HepG2 (cell line): ENCODE data around the gene FNDC7. TPM values are rescaled to one million over a fixed set of nuclear protein-coding genes. Genes with fewer than 3 reads are reported as not detected.

Source experiments
- AKAP8 ChIP-seq: sonication (generic); formaldehyde crosslinking; IDR thresholded peaks from 2 replicates; pipeline ENCODE4 v1.5.1; 2020; ENCODE audit warnings: mild to moderate bottlenecking, missing genetic modification reagents
- BRCA1 ChIP-seq: sonication (generic); formaldehyde crosslinking; IDR thresholded peaks from 2 replicates; pipeline ENCODE4 v1.4.0; 2020; ENCODE audit warnings: missing genetic modification reagents
- ELF3 ChIP-seq: IDR thresholded peaks from 2 replicates; pipeline ENCODE4 v1.6.1; 2016; ENCODE audit warnings: missing genetic modification reagents, missing compliant biosample characterization
- MLXIP ChIP-seq: sonication (generic); formaldehyde crosslinking; IDR thresholded peaks from 2 replicates; pipeline ENCODE4 v1.9.0; 2021; ENCODE audit warnings: missing genetic modification reagents, borderline replicate concordance
- NPAS2 ChIP-seq: sonication (generic); formaldehyde crosslinking; IDR thresholded peaks from 2 replicates; pipeline ENCODE4 v1.8.0; 2022; ENCODE audit warnings: mild to moderate bottlenecking, missing genetic modification reagents, borderline replicate concordance
- ONECUT2 ChIP-seq: sonication (generic); formaldehyde crosslinking; IDR thresholded peaks from 2 replicates; pipeline ENCODE4 v1.4.0; 2020; ENCODE audit warnings: missing genetic modification reagents
- PCBP1 ChIP-seq: fragments of 200-400 bp; formaldehyde crosslinking; IDR thresholded peaks from 2 replicates; pipeline ENCODE4 v1.6.1; 2017; ENCODE audit warnings: mild to moderate bottlenecking, low read depth, low read length, borderline replicate concordance
- PHF5A ChIP-seq: IDR thresholded peaks from one replicate; pipeline ENCODE4 v1.6.1; 2018; ENCODE audit warnings: low read depth, missing genetic modification reagents; ENCODE audit not compliant: unreplicated experiment
- RBM39 ChIP-seq: fragments of 200-400 bp; formaldehyde crosslinking; IDR thresholded peaks from one replicate; pipeline ENCODE4 v1.6.1; 2018; ENCODE audit warnings: antibody characterized with exemption, mild to moderate bottlenecking, low read depth, low read length; ENCODE audit not compliant: poor library complexity, severe bottlenecking
- TRAFD1 ChIP-seq: sonication (generic); formaldehyde crosslinking; IDR thresholded peaks from 2 replicates; pipeline ENCODE4 v1.5.1; 2020; ENCODE audit warnings: missing genetic modification reagents, mild to moderate bottlenecking, borderline replicate concordance
- ZNF660 ChIP-seq: sonication (generic); formaldehyde crosslinking; IDR thresholded peaks from 2 replicates; pipeline ENCODE4 v1.5.1; 2020; ENCODE audit warnings: mild to moderate bottlenecking, low read depth, missing genetic modification reagents, borderline replicate concordance
- ZNF850 ChIP-seq: sonication (generic); formaldehyde crosslinking; conservative IDR thresholded peaks from 2 replicates; pipeline ENCODE4 v1.9.0; 2021; ENCODE audit warnings: mild to moderate bottlenecking, missing genetic modification reagents
- polyA plus RNA-seq, 8 experiments: library from polyadenylated mRNA; depleted of rRNA in 3 of 8; stranded (reverse) in 7 of 8; unstranded in 1 of 8; fragments of >200 nt; fragmentation: Illumina TruSeq in 4 of 8; extraction: Trizol in 4 of 8; gene quantifications; 2 replicates each; pipeline versions ENCODE4 v1.2.1 to v1.2.3, GENCODE V29; 2011 to 2016; ENCODE audit warnings: low read depth in 4 of 8, missing spikeins in 1 of 8, mixed read lengths in 1 of 8; ENCODE audit not compliant: insufficient read depth in 1 of 8
- total RNA-seq, 5 experiments: library from RNA; depleted of rRNA; stranded (reverse); fragments of >200 nt; fragmentation: Illumina TruSeq; extraction: Trizol; gene quantifications; 2 replicates each; pipeline ENCODE4 v1.2.3, GENCODE V29; 2016; ENCODE audit warnings: low read depth in 1 of 5
- TF ChIP-seq, protein P1 (sequence below): sonication (generic); formaldehyde crosslinking; IDR thresholded peaks from 2 replicates; pipeline ENCODE4 v1.4.0; 2020; ENCODE audit warnings: missing genetic modification reagents
- TF ChIP-seq, protein P2 (sequence below): sonication (generic); formaldehyde crosslinking; IDR thresholded peaks from 2 replicates; pipeline ENCODE4 v1.5.0; 2020; ENCODE audit warnings: mild to moderate bottlenecking, missing genetic modification reagents
- TF ChIP-seq, protein P3 (sequence below): IDR thresholded peaks from 2 replicates; pipeline ENCODE4 v1.6.1; 2016; ENCODE audit warnings: missing compliant biosample characterization, missing genetic modification reagents, borderline replicate concordance

Gene FNDC7
- total and polyA plus RNA-seq, 2 of the 13 experiments (the other 11 are each of a cell fraction or from before 2014, with no cell fraction given) = 0.03 TPM; not detected in 1

DNA sequence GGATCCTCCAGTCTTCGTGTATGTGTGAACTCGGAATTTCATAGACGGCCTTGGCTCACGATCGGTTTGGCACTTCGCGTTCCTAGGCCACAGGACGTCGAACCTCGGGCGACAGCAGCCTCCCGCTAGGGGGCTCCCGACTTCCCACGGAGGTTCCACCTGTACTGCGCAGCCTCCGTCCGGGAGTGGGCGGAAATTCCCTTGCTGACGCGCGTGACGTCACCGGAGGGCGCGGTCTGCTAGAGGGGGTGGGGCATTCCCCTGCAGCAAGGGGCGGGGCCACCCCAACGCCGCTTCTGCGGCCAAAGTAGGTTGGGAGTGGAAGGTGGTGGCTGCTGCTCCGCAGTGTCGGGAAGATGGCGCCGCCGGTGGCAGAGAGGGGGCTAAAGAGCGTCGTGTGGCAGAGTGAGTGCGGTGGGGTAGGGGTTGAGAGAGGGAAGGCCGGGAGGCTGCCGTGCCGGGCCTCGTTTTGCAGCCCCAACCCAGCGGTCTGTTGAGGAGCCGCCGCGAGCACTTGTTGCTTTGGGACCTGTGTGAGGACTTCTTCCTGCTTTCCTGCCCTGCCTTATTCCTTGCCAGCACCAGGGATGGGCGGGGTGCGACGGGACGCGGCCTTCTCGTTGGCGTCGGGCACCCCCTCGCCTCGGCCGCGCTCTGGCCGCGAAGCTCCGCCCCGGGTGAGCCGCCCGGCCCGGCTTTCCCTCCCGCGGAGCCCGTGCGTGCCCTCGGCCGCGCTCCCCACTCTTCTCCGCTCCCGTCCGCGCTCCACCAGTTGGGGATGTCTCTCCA is 33.9 kb downstream of the FNDC7 start, which contains the start of gene STXBP3 (continued):
- TF ChIP-seq, protein P1, sequence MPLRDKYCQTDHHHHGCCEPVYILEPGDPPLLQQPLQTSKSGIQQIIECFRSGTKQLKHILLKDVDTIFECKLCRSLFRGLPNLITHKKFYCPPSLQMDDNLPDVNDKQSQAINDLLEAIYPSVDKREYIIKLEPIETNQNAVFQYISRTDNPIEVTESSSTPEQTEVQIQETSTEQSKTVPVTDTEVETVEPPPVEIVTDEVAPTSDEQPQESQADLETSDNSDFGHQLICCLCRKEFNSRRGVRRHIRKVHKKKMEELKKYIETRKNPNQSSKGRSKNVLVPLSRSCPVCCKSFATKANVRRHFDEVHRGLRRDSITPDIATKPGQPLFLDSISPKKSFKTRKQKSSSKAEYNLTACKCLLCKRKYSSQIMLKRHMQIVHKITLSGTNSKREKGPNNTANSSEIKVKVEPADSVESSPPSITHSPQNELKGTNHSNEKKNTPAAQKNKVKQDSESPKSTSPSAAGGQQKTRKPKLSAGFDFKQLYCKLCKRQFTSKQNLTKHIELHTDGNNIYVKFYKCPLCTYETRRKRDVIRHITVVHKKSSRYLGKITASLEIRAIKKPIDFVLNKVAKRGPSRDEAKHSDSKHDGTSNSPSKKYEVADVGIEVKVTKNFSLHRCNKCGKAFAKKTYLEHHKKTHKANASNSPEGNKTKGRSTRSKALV (CRISPR knock-in tag) = no peak
- peak; percentile 29 for TF ChIP-seq PHF5A (CRISPR knock-in tag)
- no peak for TF ChIP-seq ZNF660 (CRISPR knock-in tag)
- no peak for TF ChIP-seq RBM39
- peak; percentile 63 for TF ChIP-seq ELF3 (CRISPR knock-in tag)
- no peak for TF ChIP-seq PCBP1
- TF ChIP-seq, protein P2, sequence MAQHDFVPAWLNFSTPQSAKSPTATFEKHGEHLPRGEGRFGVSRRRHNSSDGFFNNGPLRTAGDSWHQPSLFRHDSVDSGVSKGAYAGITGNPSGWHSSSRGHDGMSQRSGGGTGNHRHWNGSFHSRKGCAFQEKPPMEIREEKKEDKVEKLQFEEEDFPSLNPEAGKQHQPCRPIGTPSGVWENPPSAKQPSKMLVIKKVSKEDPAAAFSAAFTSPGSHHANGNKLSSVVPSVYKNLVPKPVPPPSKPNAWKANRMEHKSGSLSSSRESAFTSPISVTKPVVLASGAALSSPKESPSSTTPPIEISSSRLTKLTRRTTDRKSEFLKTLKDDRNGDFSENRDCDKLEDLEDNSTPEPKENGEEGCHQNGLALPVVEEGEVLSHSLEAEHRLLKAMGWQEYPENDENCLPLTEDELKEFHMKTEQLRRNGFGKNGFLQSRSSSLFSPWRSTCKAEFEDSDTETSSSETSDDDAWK (CRISPR knock-in tag) = no peak
- peak; percentile 22; the same call in 1 of the 2 replicates for TF ChIP-seq BRCA1
- no peak for TF ChIP-seq TRAFD1 (CRISPR knock-in tag)
- TF ChIP-seq, protein P3, sequence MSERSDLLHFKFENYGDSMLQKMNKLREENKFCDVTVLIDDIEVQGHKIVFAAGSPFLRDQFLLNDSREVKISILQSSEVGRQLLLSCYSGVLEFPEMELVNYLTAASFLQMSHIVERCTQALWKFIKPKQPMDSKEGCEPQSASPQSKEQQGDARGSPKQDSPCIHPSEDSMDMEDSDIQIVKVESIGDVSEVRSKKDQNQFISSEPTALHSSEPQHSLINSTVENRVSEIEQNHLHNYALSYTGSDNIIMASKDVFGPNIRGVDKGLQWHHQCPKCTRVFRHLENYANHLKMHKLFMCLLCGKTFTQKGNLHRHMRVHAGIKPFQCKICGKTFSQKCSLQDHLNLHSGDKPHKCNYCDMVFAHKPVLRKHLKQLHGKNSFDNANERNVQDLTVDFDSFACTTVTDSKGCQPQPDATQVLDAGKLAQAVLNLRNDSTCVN (CRISPR knock-in tag) = 0 out of 2 replicates have a peak, but pooled peaks have one; percentile 32
- TF ChIP-seq ZNF850 = no peak
- TF ChIP-seq NPAS2 (CRISPR knock-in tag) = no peak
- TF ChIP-seq MLXIP (CRISPR knock-in tag) = 0 out of 2 replicates have a peak, but pooled peaks have one; percentile 37
- 0 out of 2 replicates have a peak, but pooled peaks have one; percentile 20 for TF ChIP-seq ONECUT2 (CRISPR knock-in tag)
- TF ChIP-seq AKAP8 (CRISPR knock-in tag) = peak; percentile 29; the same call in 1 of the 2 replicates
